HUES48 (cell line): Measurements from ENCODE around the gene GRID1.

Experiments
- H3K27ac ChIP-seq: one replicate; pipeline ENCODE4 v1.7.0; 2013; ENCODE audit warnings: low read depth, low read length, inconsistent platforms
- H3K27me3 ChIP-seq: 2 replicates; pipeline ENCODE4 v1.6.1; 2013; ENCODE audit warnings: mild to moderate bottlenecking, low read length; ENCODE audit not compliant: control insufficient read depth, insufficient read depth
- H3K36me3 ChIP-seq: 2 replicates; pipeline ENCODE4 v1.6.1; 2013; ENCODE audit warnings: low read length; ENCODE audit not compliant: control insufficient read depth, insufficient read depth
- H3K4me1 ChIP-seq: 2 replicates; pipeline ENCODE4 v1.6.1; 2013; ENCODE audit warnings: mild to moderate bottlenecking, low read length; ENCODE audit not compliant: control insufficient read depth, insufficient read depth
- H3K4me3 ChIP-seq: 2 replicates; pipeline ENCODE4 v1.5.1; 2013; ENCODE audit warnings: mild to moderate bottlenecking, low read depth, low read length
- H3K9ac ChIP-seq: 2 replicates; pipeline ENCODE4 v1.6.1; 2013; ENCODE audit warnings: mild to moderate bottlenecking, low read depth, low read length, moderate library complexity
- H3K9me3 ChIP-seq: 2 replicates; pipeline ENCODE4 v1.6.1; 2013; ENCODE audit warnings: low read length; ENCODE audit not compliant: control insufficient read depth, insufficient read depth

Gene GRID1

DNA sequence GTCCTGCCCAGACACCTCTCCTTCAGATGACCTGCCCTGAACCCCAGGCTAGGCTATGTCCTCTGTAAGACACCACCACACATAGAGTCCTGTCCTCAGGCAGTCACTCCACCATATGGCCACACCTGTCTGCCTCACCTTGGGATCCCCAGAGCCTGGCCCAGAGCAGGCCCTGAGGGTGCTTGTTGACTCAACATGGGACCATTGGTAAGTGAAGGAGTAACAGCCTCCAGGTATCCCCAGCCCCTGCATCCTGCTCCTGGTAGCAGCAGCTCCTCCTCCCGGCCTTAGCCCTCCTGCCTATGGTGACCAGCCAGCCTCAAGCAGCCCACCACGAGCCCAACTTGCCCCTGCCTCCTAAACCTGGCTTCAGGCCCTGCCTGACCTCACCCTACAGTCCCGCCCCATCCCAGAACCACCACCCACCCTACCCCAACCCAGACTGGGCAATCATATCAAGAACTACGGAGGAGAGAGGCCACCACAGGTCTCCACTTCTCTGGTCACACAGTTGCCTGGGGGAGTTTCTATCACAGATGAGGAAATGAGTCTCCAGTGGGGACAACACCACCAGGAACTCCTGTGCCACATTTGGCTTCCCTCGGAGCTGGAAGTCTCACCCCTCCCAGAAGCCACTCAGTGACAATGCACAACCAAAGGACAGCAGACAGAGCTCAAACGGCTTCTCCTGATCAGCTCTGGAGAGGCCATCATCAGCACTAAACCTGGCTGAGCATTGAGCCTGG is 136.6 kb downstream of the GRID1 start:
- H3K27ac ChIP-seq: no peak overlapping the region
- no peak overlapping the region for H3K9ac ChIP-seq
- H3K36me3 ChIP-seq: no peaks in the 10 kb centered on the region
- H3K27me3 ChIP-seq: no peaks in the 10 kb centered on the region
- peaks cover 29% of the 10 kb centered on the region for H3K4me1 ChIP-seq
- H3K9me3 ChIP-seq: no peaks in the 10 kb centered on the region
- no peak overlapping the region for H3K4me3 ChIP-seq

- H3K4me1 ChIP-seq: peaks cover 23% of the 10 kb centered on the region
- no peak overlapping the region for H3K27ac ChIP-seq
- H3K4me3 ChIP-seq: no peak overlapping the region
- H3K9ac ChIP-seq: no peak overlapping the region
- no peaks in the 10 kb centered on the region for H3K36me3 ChIP-seq
- no peaks in the 10 kb centered on the region for H3K27me3 ChIP-seq
- H3K9me3 ChIP-seq: no peaks in the 10 kb centered on the region
Measured at GRCh38 chr10:86229376-86229775, 137.2 kb downstream of the GRID1 start.

- no peak overlapping the region for H3K27ac ChIP-seq
- H3K36me3 ChIP-seq: no peaks in the 10 kb centered on the region
- no peak overlapping the region for H3K4me3 ChIP-seq
- no peaks in the 10 kb centered on the region for H3K27me3 ChIP-seq
- no peaks in the 10 kb centered on the region for H3K9me3 ChIP-seq
- H3K9ac ChIP-seq: no peak overlapping the region
- peaks cover 7% of the 10 kb centered on the region for H3K4me1 ChIP-seq
Measured at GRCh38 chr10:86227501-86228258, 138.9 kb downstream of the GRID1 start.

GRCh38 chr10:86226781-86227201 is 139.8 kb downstream of the GRID1 start:
- Histone ChIP-seq H3K4me3 (no peak overlapping the region), H3K27ac (no peak overlapping the region), H3K9me3 (no peaks in the 10 kb centered on the region), H3K4me1 (no peaks in the 10 kb centered on the region), H3K9ac (no peak overlapping the region), H3K36me3 (no peaks in the 10 kb centered on the region), H3K27me3 (no peaks in the 10 kb centered on the region)

GRCh38 chr10:86226016-86226415 is 140.6 kb downstream of the GRID1 start:
- H3K4me1 ChIP-seq: no peaks in the 10 kb centered on the region
- H3K9ac ChIP-seq: no peak overlapping the region
- no peak overlapping the region for H3K27ac ChIP-seq
- H3K9me3 ChIP-seq: no peaks in the 10 kb centered on the region
- H3K27me3 ChIP-seq: no peaks in the 10 kb centered on the region
- H3K4me3 ChIP-seq: no peak overlapping the region
- no peaks in the 10 kb centered on the region for H3K36me3 ChIP-seq

DNA sequence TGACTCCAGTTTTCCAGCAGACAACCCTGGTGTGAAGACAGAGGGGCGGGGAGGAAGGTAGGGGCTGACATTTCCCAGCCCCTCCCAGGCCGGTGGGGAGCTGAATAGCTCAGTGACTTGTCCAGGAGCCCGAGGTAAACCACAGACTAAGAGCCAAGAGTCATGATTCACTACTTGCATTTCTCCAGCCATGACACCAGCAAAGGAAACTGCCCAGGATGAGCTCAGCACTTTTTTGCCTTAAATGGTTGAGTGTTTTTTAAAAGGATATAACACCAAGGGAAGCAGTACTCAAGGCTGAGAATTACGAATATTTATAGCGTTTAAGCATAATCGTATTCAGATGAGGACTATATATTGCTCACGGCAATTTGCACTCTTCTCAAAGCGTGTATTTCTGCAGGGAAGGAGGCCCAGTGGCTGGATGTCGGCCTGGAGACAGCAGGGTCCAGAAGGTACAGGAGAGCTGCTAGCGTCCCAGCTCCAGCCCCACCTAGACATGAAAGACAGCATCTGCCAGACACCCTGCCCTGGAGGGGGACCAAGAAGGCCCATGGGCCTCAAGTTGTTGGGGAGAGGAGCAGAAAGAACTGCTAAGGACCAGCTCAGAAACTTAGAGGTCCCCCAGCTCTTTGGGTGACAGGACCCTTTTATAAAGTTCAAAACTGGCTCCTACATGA is 141.4 kb downstream of the GRID1 start:
- no peaks in the 10 kb centered on the region for H3K27me3 ChIP-seq
- no peaks in the 10 kb centered on the region for H3K36me3 ChIP-seq
- no peak overlapping the region for H3K9ac ChIP-seq
- H3K4me1 ChIP-seq: no peaks in the 10 kb centered on the region
- no peak overlapping the region for H3K27ac ChIP-seq
- H3K9me3 ChIP-seq: no peaks in the 10 kb centered on the region
- H3K4me3 ChIP-seq: no peak overlapping the region

GRCh38 chr10:86224354-86225102 is 142.1 kb downstream of the GRID1 start:
- no peaks in the 10 kb centered on the region for H3K9me3 ChIP-seq
- no peaks in the 10 kb centered on the region for H3K36me3 ChIP-seq
- no peak overlapping the region for H3K27ac ChIP-seq
- no peaks in the 10 kb centered on the region for H3K27me3 ChIP-seq
- no peak overlapping the region for H3K9ac ChIP-seq
- no peak overlapping the region for H3K4me3 ChIP-seq
- H3K4me1 ChIP-seq: no peaks in the 10 kb centered on the region

DNA sequence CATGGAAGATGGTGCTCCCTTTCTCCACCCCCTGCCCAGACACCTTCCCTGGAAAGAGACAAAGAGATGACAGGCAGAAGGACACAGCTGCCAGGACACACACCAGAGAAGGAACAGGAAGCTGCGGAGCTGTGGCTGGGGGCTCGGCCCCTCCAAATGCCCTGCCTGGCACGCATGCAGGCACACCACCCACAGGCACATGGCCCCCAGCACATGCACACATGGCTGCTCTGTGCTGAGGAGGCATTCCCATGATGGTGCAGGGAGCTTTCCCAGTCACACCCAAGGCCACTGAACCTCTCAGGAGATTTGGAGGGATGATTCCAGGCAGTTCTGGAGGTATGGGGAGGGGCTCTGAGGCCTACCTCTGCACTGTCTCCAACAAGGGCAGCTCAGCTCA is 143.3 kb downstream of the GRID1 start:
- no peak overlapping the region for H3K9ac ChIP-seq

DNA sequence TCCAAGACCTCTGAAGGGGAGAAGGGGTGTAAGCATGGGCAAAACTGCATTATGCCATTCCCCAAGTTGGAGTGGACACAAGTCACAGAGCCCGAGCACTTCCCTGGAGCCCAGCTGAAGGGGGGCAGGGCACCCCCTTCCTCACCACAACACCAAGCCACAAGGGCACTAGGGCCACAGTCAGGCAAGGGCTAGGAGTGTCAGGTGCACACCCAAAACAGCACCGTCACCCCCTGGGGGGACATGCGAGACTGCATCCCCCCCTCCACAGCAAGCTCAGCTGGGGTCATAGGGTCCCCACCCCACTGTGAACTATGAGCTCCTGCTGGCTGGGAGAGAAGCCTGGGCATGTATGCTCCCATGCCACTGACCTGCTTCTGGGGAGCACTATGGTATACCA is 143.9 kb downstream of the GRID1 start:
- H3K27ac ChIP-seq: no peak overlapping the region
- no peaks in the 10 kb centered on the region for H3K27me3 ChIP-seq
- H3K4me3 ChIP-seq: no peak overlapping the region
- no peaks in the 10 kb centered on the region for H3K4me1 ChIP-seq
- H3K9ac ChIP-seq: no peak overlapping the region
- no peaks in the 10 kb centered on the region for H3K9me3 ChIP-seq
- no peaks in the 10 kb centered on the region for H3K36me3 ChIP-seq

More for the DNA sequence above, 143.3 kb downstream of the GRID1 start:
- H3K9me3 ChIP-seq: no peaks in the 10 kb centered on the region
- H3K27ac ChIP-seq: no peak overlapping the region
- no peaks in the 10 kb centered on the region for H3K4me1 ChIP-seq
- no peak overlapping the region for H3K4me3 ChIP-seq
- H3K36me3 ChIP-seq: no peaks in the 10 kb centered on the region
- no peaks in the 10 kb centered on the region for H3K27me3 ChIP-seq

GRCh38 chr10:86222336-86222650 is 144.3 kb downstream of the GRID1 start:
- Histone ChIP-seq H3K36me3 (no peaks in the 10 kb centered on the region), H3K4me3 (no peak overlapping the region), H3K9me3 (no peaks in the 10 kb centered on the region), H3K4me1 (no peaks in the 10 kb centered on the region), H3K27me3 (no peaks in the 10 kb centered on the region), H3K27ac (no peak overlapping the region), H3K9ac (no peak overlapping the region)
